Naive thymus-derived CD8-positive, alpha-beta T cell (primary cell): ENCODE measurements around the gene DNM2. TPM values are rescaled to one million over a fixed set of nuclear protein-coding genes. Genes with fewer than 3 reads are reported as not detected.

ENCODE experiments used
- ATAC-seq, 2 donors: fragments of 150-1000 bp; cut with Tn5 transposase in 1 of 2; sonication (Bioruptor Pico), chemical (Tn5 transposase) in 1 of 2; 1 replicate in 1 of 2; 2 replicates in 1 of 2; pipeline ENCODE4 v1.10.0; 2021; ENCODE audit warnings: mild to moderate bottlenecking in 2 of 2, moderate library complexity in 2 of 2
- POLR2A ChIA-PET: fragments of 350-600 bp; sonication (Branson Sonifier 250); formaldehyde crosslinking; loops from one replicate; lab custom pipeline; 2021; ENCODE audit warnings: antibody characterized with exemption; lab: Charles Lee
- DNase-seq, 10 donors: peaks; one replicate each; pipeline versions ENCODE4 v3.0.0 to v3.0.0-alpha.2; 2020 to 2022
- H3K27ac Mint-ChIP-seq, 10 donors: one replicate each; pipeline ENCODE4 v1.8.0; 2020 to 2022; ENCODE audit warnings: mild to moderate bottlenecking in 10 of 10, mixed read lengths in 10 of 10, moderate library complexity in 4 of 10, inconsistent platforms in 1 of 10
- H3K27me3 Mint-ChIP-seq, 5 donors: one replicate each; pipeline ENCODE4 v1.8.0; 2021 to 2022; ENCODE audit warnings: mixed read lengths in 5 of 5
- H3K36me3 Mint-ChIP-seq, 3 donors: one replicate each; pipeline ENCODE4 v1.8.0; 2020 to 2022; ENCODE audit warnings: mixed read lengths in 3 of 3, mild to moderate bottlenecking in 2 of 3, inconsistent platforms in 1 of 3
- H3K4me1 Mint-ChIP-seq, 4 donors: one replicate each; pipeline ENCODE4 v1.8.0; 2021 to 2022; ENCODE audit warnings: mixed read lengths in 4 of 4
- H3K4me3 Mint-ChIP-seq, 10 donors: one replicate each; pipeline ENCODE4 v1.8.0; 2020 to 2022; ENCODE audit warnings: mild to moderate bottlenecking in 10 of 10, mixed read lengths in 10 of 10, moderate library complexity in 6 of 10, inconsistent platforms in 1 of 10
- H3K9me3 Mint-ChIP-seq, 9 donors: one replicate each; pipeline ENCODE4 v1.8.0; 2020 to 2022; ENCODE audit warnings: mixed read lengths in 9 of 9, mild to moderate bottlenecking in 3 of 9, inconsistent platforms in 1 of 9, moderate library complexity in 1 of 9
- polyA plus RNA-seq, 3 donors: library from polyadenylated mRNA; unstranded; fragments of 300-500 nt; fragmentation: Illumina TruSeq; gene quantifications; one replicate each; pipeline ENCODE4 v1.2.3, GENCODE V29; 2021
- total RNA-seq, 8 experiments: library from RNA in 2 of 8; stranded (reverse) in 2 of 8; gene quantifications; one replicate each; pipeline ENCODE4 v1.2.3 and lab custom pipeline; 2021 to 2026

The DNM2 gene
- total and polyA plus RNA-seq, 5 experiments from 2014 or later, result 45.0 to 270 (median 91.4) TPM

GRCh38 chr19:10682397-10683063 lies 35.3 kb upstream of the DNM2 start:
- POLR2A ChIA-PET, result interaction anchor here (0.5 to 1.7 kb wide), 4 partner anchors 14 to 179 kb away, joined by 3 to 6 read pairs (median 4); no protein-coding TSS in a partner anchor

GRCh38 chr19:10683064-10683426 lies 34.8 kb upstream of the DNM2 start:
- peaks cover 0 to 84% (median 14%) of the 10 kb centered on the region in 3 donors for H3K36me3 Mint-ChIP-seq
- H3K27me3 Mint-ChIP-seq, result no peaks in the 10 kb centered on the region
- peak overlapping the region in 2 of 10 donors; percentile 9 to 66 for H3K27ac Mint-ChIP-seq
- DNase-seq (no peak), ATAC-seq (no peak)
- no peaks in the 10 kb centered on the region for H3K9me3 Mint-ChIP-seq
- H3K4me1 Mint-ChIP-seq, result peaks cover 0 to 4% (median 0%) of the 10 kb centered on the region in 4 donors
- POLR2A ChIA-PET, result interaction anchor here (0.5 to 1.7 kb wide), 2 partner anchors 80 to 180 kb away, joined by 4 read pairs; no protein-coding TSS in a partner anchor
- no peak overlapping the region for H3K4me3 Mint-ChIP-seq

More at GRCh38 chr19:10682397-10683063, 35.3 kb upstream of the DNM2 start:
- ATAC-seq (no peak), DNase-seq (no peak)
- Mint-ChIP-seq H3K27ac (peak overlapping the region in 2 of 10 donors; percentile 21 to 66), H3K4me1 (peaks cover 0 to 4% (median 0%) of the 10 kb centered on the region in 4 donors), H3K4me3 (peak overlapping the region in 1 of 10 donors; percentile 4), H3K36me3 (peaks cover 0 to 85% (median 19%) of the 10 kb centered on the region in 3 donors), H3K27me3 (no peaks in the 10 kb centered on the region), H3K9me3 (no peaks in the 10 kb centered on the region)

- H3K36me3 Mint-ChIP-seq, result peaks cover 0 to 83% (median 14%) of the 10 kb centered on the region in 3 donors
- POLR2A ChIA-PET, result no interaction called here
- H3K27ac Mint-ChIP-seq, result peak overlapping the region in 1 of 10 donors; percentile 5
These were observed 34.3 kb upstream of the DNM2 start for GRCh38 chr19:10683582-10683981.

GRCh38 chr19:10685210-10685609 lies 32.7 kb upstream of the DNM2 start:
- peaks cover 0 to 83% (median 15%) of the 10 kb centered on the region in 3 donors for H3K36me3 Mint-ChIP-seq
- no peak overlapping the region for H3K27ac Mint-ChIP-seq
- H3K9me3 Mint-ChIP-seq, result no peaks in the 10 kb centered on the region
- DNase-seq (no peak), ATAC-seq (no peak)
- POLR2A ChIA-PET, result no interaction called here
- no peaks in the 10 kb centered on the region for H3K27me3 Mint-ChIP-seq
- H3K4me3 Mint-ChIP-seq, result no peak overlapping the region
- peaks cover 0 to 6% (median 0%) of the 10 kb centered on the region in 4 donors for H3K4me1 Mint-ChIP-seq

More at GRCh38 chr19:10683582-10683981, 34.3 kb upstream of the DNM2 start:
- no peaks in the 10 kb centered on the region for H3K9me3 Mint-ChIP-seq
- no peaks in the 10 kb centered on the region for H3K27me3 Mint-ChIP-seq
- H3K4me3 Mint-ChIP-seq, result no peak overlapping the region
- H3K4me1 Mint-ChIP-seq, result peaks cover 0 to 4% (median 0%) of the 10 kb centered on the region in 4 donors
- DNase-seq (no peak), ATAC-seq (no peak)

GRCh38 chr19:10686193-10686592 lies 31.7 kb upstream of the DNM2 start:
- H3K27me3 Mint-ChIP-seq, result no peaks in the 10 kb centered on the region
- ATAC-seq, result no peak
- H3K27ac Mint-ChIP-seq, result no peak overlapping the region
- POLR2A ChIA-PET, result no interaction called here
- peaks cover 0 to 5% (median under 1%) of the 10 kb centered on the region in 4 donors for H3K4me1 Mint-ChIP-seq
- H3K36me3 Mint-ChIP-seq, result peaks cover 0 to 83% (median 11%) of the 10 kb centered on the region in 3 donors
- H3K4me3 Mint-ChIP-seq, result no peak overlapping the region
- H3K9me3 Mint-ChIP-seq, result no peaks in the 10 kb centered on the region
- DNase-seq, result no peak

- POLR2A ChIA-PET, result interaction anchor here (0.8 kb wide), 1 partner anchor 16 kb away, joined by 3 read pairs; no protein-coding TSS in a partner anchor
- no peak for ATAC-seq
- no peak for DNase-seq
- Mint-ChIP-seq H3K9me3 (no peaks in the 10 kb centered on the region), H3K27ac (no peak overlapping the region), H3K4me3 (no peak overlapping the region), H3K27me3 (no peaks in the 10 kb centered on the region), H3K36me3 (peaks cover 0 to 83% (median 11%) of the 10 kb centered on the region in 3 donors), H3K4me1 (peaks cover 0 to 5% (median under 1%) of the 10 kb centered on the region in 4 donors)
These were observed 31.0 kb upstream of the DNM2 start for GRCh38 chr19:10686661-10687517.

GRCh38 chr19:10687518-10688288 lies 30.2 kb upstream of the DNM2 start:
- Mint-ChIP-seq H3K27me3 (no peaks in the 10 kb centered on the region), H3K27ac (peak overlapping the region in 3 of 10 donors; percentile 34 to 75 (median 74)), H3K36me3 (peaks cover 0 to 75% (median 11%) of the 10 kb centered on the region in 3 donors), H3K4me1 (peaks cover 0 to 8% (median 2%) of the 10 kb centered on the region in 4 donors), H3K4me3 (no peak overlapping the region), H3K9me3 (no peaks in the 10 kb centered on the region)
- POLR2A ChIA-PET, result interaction anchor here (0.8 kb wide), 1 partner anchor 16 kb away, joined by 3 read pairs; no protein-coding TSS in a partner anchor
- DNase-seq, result no peak
- ATAC-seq, result no peak

- Mint-ChIP-seq H3K36me3 (peaks cover 0 to 68% (median 11%) of the 10 kb centered on the region in 3 donors), H3K27me3 (no peaks in the 10 kb centered on the region), H3K4me3 (no peak overlapping the region), H3K4me1 (peaks cover 0 to 8% (median 2%) of the 10 kb centered on the region in 4 donors), H3K9me3 (no peaks in the 10 kb centered on the region), H3K27ac (peak overlapping the region in 4 of 10 donors; percentile 3 to 78 (median 30))
- POLR2A ChIA-PET, result interaction anchor here (0.5 to 0.7 kb wide), 2 partner anchors 26 to 29 kb away, joined by 3 to 4 read pairs; partner anchors contain the start of gene DNM2
- DNase-seq, result no peak
- ATAC-seq, result no peak
These were observed 29.2 kb upstream of the DNM2 start for GRCh38 chr19:10688545-10689280.

GRCh38 chr19:10690341-10690781 lies 27.5 kb upstream of the DNM2 start:
- no peak for DNase-seq
- Mint-ChIP-seq H3K4me1 (peaks cover 3 to 12% (median 7%) of the 10 kb centered on the region in 4 donors), H3K9me3 (no peaks in the 10 kb centered on the region), H3K4me3 (no peak overlapping the region), H3K36me3 (peaks cover 0 to 51% (median 6%) of the 10 kb centered on the region in 3 donors), H3K27ac (peak overlapping the region in 5 of 10 donors; percentile 33 to 76 (median 65)), H3K27me3 (no peaks in the 10 kb centered on the region)
- POLR2A ChIA-PET, result no interaction called here
- peak in 1 of 2 donors; percentile 11 for ATAC-seq

- Mint-ChIP-seq H3K27me3 (no peaks in the 10 kb centered on the region), H3K27ac (peak overlapping the region in 5 of 10 donors; percentile 16 to 79 (median 55)), H3K36me3 (peaks cover 0 to 46% (median 6%) of the 10 kb centered on the region in 3 donors), H3K4me3 (no peak overlapping the region), H3K9me3 (no peaks in the 10 kb centered on the region), H3K4me1 (peaks cover 13 to 21% (median 15%) of the 10 kb centered on the region in 4 donors)
- POLR2A ChIA-PET, result interaction anchor here (0.6 kb wide), 1 partner anchor 146 kb away, joined by 4 read pairs; no protein-coding TSS in a partner anchor
- DNase-seq, result no peak
- no peak for ATAC-seq
These were observed 26.5 kb upstream of the DNM2 start for GRCh38 chr19:10691178-10691881.
